Measurements from ENCODE around the gene HRH2.
A peak's percentile ranks its signal among the peaks of the same experiment; 100 is the strongest.
"Not testable (repeated sequence)": the region's sequence is repeated elsewhere in the genome, so short reads cannot be mapped to it uniquely, and the experiment has no call there.

Gene HRH2

DNA sequence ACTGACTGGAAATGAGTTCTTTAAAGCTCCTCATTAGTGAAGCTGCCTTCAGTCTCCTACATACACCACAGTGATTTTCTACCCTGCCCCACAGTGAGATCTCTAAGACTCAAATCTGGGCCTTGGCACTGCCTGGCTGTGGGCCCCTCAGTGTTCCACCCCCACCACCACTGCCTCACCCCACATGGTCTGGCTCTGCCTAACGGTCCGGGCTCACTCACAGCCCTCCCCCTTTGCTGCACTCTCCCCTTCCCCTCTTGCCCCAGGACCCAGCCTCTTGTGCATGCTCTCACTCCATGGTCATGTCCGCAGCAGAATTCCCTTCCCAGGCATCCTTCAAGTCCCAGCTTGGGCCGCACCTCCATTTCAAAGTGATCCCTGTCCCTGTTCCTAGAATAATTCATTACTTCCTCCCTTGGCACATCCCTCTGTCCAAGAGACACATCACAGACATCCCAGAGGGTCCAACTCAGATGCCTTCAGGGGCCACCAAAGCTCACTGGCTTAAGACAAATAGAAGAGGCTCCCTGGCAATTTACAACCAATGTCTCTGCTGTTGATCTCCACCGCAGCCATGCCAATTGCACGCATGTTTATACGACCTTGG lies 56.7 kb downstream of the HRH2 start:
- no peak for DNase-seq (ENCODE audit: low spot score)

DNA sequence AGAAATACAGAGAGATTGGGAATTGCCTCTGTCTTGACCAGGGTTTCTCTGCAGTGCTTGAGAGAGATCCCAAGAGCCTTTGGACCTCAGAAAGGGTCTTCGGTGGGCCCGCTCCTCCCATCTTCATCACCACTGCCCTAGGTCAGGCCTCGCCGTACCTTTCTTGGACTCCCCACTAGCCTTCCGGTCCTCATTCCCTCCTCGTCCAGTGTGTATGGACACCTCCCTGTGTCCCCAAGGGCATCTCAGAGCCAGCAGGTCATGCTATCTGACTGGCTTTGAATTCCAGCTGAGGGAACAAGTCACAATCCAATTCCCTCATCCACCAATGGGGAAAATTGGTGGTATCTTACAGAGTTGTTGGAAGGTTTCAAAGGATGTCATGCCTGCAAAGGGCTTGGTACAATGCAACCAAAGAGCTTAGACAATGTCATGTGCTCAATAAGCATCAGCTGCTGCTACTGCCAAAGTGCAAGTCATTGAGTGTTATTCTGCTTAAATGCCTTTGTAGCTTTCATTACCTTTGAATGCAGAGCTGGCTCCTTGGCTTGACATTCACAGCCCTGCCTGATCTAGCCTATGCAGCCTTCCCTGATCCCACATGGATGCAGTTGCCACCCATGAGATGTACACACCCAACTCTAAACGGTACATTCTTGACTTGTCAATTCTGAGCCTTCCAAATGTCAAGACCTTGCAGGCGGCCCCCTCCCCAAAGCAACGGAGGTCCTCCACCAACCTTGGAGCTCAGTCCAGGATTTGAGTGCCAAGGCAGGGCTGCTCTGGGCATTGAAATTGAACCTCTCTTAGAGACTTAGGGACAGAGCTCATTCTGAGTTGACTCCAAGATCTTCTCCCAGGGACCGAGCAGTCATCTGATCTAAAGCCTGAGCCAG lies 58.0 kb downstream of the HRH2 start:
- DNase-seq (ENCODE audit: low spot score) = no peak

DNA sequence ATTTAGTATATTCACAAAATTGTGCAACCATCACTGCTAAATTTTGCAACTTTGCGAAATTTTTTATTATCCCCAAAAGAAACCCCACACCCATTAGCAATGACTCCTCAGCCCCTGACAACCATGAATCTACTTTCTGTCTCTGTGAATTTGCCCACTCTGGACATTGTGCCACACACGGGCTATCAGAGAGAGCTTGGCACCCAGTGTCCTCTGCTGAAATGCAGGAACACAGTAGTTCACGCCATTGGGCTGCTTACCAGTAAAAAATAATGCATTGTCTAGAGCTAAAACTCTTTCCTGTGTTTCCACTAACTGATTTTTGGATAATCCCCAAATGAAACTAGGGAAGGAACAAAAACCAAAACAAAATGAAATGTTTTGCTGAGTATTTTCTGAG lies 60.0 kb downstream of the HRH2 start:
- DNase-seq (ENCODE audit: low spot score) = no peak

DNA sequence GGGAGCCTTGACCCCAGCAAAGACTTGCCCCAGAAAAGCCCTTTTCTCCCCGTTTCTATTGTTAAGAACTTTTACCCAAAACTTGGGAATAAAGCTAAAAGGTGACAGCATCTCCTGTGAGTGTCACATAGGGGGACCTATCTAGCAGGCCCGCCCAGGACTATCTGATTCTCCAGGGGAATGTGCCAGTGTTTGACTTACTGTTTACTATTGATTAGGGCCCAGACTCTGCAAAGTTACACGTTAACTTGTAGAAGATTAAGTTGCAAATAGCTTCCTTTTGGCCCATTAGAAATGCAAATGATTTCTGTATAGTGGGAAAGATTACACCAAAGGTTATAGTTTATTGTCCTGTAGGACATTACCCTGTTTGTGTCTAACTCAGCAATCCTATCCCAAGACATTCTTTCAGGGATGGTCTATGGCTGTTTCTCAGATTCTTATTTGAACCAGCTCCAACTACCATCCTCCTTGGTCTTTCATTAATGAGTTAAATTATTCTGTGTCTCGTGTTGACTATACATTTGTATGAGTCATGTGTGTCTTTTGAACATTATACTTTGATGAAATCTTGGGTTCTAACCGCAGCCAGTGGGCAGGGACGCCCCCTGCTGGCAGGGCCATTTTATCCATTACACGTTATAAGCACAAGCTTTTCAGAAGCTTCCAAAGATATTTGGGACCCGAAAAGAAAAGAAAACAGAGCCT lies 60.7 kb downstream of the HRH2 start:
- peak; percentile 30 for DNase-seq (ENCODE audit: low spot score)

DNA sequence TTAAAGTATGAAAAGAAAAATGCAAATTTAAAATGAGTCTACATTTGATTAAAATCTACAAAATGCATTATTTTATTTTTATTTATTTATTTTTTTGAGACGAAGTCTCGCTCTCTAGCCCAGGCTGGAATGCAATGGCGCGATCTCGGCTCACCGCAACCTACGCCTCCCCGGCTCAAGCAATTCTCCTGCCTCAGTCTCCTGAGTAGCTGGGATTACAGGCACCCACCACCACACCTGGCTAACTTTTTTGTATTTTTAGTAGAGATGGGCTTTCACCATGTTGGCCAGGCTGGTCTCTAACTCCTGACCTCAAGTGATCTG lies 61.2 kb downstream of the HRH2 start:
- DNase-seq (ENCODE audit: low spot score) = not testable (repeated sequence)

DNA sequence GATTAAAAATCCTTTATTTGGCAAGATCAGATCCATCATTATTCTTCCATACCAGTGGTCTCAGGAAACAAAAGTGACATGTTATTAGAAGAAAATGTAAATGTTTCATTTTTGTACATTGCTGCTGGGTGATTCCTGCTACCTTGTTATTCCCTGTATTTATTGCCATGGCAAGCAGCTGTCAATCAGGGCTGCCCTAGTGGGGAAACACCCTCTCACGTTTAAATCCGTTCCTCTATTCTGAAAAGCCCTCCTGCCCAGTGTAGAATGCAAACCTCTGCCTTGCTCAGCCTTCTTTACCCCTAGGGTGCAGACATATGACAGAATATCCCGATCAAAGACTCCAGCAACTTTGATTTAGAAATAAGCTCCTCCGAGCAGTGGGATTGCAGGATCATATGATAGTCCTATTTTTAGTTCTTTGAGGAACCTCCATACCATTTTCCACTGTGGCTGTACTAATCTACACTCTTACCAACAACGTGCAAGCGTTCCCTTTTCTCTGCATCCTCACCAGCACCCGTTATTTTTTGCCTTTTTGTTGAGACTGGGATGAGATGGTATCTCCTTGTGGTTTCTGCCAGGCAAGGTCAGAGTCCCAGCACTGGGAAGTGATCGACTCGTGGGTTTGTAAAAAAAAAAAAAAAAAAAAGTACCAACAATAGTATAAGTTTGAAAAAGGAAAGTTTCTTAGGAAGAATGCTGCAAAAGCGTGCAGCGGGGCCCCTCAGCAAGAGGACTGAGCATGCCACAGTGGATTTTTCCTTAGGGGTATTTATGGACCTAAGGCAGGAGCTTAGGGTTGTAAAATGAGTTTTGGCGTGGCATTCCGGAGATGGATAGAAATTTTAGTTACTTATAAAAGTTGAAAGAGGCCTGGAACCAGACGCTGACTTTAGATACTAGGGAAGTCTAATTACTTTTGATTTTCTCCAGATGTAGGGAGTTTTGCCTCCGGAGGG lies 66.7 kb downstream of the HRH2 start:
- no peak for DNase-seq (ENCODE audit: low spot score)

DNA sequence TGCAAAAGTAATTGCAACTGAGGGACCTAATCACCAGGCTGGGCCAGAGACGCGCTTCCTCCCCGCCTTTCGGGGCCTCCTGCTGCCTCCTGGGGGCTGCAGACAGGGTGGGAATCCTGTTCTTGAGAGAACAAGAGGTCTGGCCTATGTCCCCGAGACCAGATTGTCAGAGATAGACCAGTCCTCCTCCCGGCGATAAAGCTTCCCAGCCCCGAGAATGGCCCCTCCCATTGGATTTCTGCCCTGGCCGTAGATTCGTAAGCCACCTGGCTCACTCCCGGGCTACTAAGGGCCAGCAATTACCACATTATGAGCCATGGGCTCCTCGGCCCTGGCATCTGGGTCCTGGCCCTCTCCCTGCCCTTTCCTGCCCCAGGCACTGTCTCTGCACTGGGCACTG lies 70.4 kb downstream of the HRH2 start:
- no peak for DNase-seq (ENCODE audit: low spot score)

DNA sequence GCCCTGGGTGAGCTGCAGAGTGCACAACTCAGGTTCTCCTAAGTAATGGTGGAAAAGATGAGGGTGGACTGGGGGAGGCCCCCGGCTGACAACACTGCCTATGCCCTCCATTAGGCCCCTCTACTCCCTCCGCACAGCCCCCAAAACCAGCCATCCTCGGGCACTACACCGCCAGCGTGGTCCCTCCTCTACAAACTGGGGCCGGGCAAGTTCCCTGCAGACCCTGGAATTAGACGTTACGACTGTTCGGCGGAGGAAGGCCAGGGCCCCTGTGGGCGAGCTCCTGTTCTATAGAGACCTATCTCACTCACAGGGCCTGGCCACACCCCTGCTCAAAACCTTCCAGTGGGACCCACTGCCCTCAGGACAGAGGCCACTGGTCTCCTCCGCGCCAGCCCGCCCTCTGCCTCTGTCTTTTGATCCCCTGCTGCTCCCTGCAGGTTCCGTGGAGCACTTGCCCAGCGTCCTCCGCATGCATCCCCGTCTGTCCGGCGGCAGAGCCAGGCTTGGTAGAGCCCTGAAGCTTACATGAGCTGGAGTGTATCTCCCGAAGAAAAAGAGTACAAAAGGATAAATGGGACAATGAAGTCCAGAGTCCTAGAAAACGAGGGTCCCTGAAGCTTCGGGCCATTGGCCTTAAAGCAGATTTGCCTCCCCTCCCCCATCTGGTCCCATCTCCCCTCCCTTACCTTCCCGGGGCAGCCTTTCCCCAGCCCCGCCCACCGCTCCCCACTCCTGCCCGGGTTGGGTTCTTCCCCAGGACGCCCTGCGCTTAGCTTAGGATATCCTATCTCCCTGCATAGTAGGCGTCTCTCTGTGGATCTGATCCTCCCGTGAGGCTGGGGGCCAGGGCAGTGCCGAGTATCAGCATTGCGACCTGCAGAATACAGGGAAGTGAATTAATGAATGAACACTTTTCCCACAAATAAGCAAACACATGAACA lies 71.3 kb downstream of the HRH2 start:
- no peak for DNase-seq (ENCODE audit: low spot score)

DNA sequence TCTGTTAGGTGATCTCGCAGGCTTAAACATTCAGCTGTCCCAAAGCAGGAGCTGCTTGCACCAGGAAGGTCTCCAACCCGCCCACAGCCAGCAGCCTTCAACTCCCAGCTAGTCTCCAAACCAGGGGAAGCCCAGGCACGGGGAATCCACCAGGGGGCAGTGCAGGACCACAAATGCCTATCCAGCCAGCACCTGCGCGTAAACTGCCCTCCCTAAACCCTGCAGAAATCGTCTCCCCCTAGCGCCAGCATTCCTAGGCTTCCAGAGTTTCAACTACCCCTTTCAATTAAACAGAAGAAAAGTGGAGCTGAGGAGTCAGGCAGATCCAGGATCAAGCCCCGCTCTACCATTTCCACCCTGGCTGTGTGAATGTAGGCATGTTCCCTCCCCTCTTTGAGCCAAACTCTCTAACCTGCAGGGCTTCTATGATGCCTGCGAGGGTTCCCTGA lies 72.0 kb downstream of the HRH2 start:
- peak; percentile 73 for DNase-seq (ENCODE audit: low spot score)

DNA sequence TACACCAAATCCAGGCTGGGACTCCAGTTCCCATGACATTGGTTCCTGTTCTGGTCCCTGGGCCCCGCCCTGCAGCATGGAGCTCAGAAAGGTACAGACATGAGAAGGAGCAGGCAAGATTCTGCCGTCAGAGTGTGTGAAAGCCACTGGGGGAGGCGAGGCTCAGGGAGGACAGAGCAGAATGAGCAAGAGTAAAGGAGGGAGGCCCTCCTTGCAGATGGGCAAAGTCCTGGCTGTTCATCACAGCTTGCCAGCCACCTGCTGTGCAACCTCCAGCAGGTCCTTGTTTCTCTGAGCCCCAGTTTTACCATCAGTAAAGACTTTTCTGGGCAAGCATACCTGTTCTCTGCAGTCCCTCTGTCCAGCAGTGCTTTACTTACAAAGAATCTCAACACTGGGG lies 73.3 kb downstream of the HRH2 start:
- DNase-seq (ENCODE audit: low spot score) = no peak

DNA sequence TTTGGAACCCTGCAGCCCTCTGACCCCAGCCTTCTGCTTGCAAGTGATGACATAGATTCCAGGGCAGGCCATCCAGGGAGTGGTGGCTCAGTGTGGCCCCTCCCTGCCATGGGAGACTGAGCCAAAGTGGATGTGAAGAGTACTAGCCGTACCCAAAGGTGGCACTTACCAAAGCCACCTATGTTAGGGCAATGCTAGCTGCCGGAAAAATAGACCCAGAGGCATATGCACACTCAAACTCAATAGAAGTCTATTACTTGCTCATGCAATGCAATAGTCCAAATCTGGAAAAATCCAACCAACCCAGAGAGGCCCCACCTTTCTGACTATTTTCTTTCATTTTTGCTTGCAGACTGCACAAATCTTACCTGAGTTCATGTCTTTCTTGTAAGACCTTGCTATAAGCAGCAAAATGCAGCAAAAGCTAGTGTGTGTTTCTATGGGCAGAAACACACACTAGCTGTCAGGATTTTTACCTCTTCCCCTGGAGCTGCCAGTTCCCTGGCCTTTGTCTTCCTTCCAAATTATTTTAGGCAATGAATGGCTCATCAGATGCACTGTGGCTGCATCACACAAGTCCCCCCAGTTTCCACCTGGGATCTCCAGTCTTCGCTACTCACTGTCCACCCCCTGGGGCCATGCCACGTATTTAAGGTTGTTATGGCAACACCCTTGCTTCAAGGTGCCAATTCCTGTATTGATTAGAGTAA lies 74.0 kb downstream of the HRH2 start:
- DNase-seq (ENCODE audit: low spot score) = no peak

DNA sequence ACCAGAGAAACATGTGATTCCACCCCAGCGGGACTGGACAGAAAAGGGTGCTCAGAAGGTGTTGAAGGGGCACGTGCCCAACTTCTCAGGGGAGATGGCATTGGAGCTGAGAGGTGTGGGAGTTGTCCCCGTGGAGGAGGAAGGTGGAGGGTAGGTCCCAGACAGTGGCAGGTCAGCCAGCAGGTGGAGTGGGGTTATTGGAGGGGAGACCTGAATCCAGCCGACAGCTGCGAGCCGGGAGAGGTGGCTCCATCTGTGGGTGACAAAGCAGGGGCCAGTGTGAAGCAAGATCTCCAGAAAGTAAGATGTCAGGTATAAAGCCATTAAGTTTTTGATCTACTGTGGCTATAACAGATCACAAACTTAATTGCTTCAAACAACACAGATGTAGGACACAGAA lies 75.1 kb downstream of the HRH2 start:
- no peak for DNase-seq (ENCODE audit: low spot score)

DNA sequence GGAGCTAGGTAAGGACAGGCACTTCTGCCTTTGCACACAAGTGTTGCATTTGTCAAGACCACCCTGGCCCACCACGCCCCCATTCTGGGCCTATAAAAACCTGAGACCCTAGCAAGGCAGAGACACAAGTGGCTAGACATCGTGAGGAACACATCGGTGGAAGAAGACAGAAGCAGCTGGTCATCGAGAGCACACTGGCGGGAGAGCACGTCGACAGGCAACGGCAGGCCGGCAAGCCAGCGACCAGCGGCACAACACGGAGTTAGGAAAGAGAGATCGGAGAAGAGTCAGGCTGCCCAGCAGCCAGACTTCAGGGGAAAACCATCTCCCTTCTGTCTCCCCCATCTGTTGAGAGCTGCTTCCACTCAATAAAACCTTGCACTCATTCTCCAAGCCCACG lies 76.1 kb downstream of the HRH2 start:
- no peak for DNase-seq (ENCODE audit: low spot score)

DNA sequence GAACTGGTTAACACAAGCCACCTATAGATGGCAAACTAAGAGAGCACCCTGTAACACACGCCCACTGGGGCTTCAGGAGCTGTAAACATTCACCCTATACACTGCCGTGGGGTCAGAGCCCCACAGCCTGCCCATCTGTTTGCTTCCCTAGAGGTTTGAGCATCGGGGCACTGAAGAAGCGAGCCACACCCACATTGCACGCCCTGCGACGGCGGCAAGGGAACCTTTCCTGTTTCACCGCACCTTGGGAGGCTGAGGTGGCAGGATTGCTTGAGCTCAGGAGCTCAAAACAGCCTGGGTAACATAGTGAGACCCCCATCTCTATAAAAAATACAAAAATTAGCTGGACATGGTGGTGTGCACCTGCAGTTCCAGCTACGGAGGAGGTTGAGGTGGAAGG lies 76.6 kb downstream of the HRH2 start:
- no peak for DNase-seq (ENCODE audit: low spot score)

DNA sequence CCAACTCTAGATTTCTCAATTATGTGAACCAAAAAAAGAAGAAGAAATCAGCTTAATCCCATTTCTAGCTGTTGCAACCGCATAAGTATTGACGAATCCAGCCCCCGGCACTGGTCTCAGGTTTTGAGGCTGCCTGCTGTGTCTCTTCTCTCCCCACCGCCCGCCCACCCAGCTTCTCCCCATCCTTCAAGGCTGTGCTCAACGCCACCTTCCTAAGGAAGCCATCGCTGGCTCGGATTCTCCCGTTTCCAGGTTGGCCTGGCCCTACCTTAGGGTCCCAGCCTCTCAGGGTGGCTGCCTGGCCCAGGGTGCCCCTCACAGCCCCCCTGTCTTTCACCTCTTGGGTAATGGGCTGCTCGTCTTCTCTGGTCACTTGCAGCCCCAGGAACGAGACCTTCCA lies 77.8 kb downstream of the HRH2 start:
- no peak for DNase-seq (ENCODE audit: low spot score)

DNA sequence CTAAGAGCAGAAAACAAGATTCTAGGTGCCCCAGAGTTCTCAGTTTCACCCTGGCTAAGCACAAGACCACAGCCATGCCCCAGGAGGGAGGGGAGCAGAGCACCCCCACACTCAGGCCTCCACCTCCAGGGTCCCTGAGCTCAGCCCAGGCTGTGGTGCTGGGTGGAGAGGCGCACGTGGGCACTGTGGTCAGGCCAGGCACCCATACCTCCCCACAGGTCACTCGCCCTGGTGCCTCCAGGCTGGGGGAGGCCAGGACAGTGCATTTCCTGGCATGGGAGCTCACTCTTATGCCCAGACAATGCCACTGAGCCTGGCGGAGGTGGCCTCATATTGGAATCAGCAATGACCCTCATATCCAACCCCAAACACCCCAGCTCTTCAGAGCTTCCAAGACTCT lies 78.8 kb downstream of the HRH2 start:
- DNase-seq (ENCODE audit: low spot score) = no peak

DNA sequence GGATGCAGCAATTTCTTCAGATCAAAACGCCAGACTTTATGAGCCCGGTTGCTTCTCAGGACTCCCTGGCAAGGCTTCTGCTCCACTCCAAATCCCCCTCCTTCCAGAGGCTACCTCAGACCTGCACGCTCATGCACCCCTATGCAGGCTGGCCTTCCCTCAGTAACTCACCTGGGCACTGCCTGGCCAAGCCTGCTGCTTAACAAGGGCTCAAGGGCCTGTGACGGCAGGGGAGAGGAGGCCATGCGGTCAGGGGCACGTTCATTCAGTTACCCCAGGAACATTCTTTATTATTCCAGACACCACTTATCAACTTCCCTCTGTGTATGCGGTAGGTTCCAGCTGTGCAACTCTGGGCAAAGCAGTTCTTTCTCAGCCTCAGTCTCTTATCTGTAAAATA lies 79.6 kb downstream of the HRH2 start:
- no peak for DNase-seq (ENCODE audit: low spot score)

DNA sequence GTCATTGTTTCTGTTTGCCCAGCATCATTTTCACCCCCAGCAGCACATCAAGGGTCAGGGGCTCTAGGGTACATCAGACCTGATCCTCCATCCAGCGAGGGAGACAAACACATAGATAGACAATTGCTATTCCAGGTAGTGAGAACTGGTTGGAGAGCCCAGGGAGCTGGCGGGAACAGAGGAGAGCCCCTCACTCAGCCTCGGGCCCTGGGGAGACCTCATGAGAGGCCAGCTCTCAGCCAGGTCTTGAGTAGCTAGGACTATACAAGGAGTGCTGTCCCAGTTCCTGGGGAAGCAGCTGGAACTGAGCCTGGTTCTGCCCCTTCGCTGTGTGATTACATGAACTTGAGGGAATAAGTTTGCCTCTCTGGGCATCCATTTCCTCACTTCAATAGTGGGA lies 80.3 kb downstream of the HRH2 start:
- no peak for DNase-seq (ENCODE audit: low spot score)

DNA sequence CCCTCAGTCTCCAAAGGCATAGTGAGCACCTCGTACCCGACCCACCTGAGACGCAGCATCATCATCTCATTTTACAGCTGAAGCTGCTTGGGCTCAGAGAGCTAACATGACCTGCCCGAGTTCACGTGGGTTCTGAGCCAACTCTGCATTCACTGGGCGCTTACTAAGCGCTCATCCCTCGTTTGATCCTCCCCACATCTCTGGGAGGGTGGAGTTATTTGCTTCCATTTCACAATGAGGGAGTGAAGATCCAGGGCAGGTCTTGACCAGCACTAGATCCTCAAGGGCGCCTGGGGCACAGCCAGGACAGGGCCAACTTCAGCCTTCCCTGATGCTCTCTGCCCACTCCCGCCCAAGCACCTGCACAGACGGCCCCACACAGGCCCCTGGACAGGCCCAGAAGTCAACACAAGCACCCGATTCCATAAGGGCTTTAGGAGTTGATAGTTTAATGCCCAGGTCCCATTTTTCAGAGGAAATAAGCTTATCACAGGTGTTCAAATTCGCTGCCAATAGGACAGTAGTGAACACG lies 80.8 kb downstream of the HRH2 start:
- no peak for DNase-seq (ENCODE audit: low spot score)

DNA sequence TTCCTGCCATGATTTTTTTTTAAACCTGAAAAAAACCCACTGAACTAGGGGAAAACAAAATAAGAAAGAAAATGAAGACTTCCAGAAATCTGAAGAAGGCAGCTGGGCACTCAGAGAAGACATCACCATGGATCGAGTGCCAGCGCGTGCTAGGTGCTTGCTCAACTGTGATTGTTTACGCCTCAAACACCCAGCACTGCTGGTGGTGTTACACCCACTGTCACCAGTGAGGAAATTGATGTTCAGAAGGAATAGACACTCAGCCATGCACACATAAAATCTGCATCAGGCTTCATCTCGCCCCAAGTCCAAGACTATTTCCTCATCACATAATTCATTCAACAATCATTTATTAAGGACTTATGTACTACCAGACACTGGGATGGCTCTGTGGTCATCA lies 82.1 kb downstream of the HRH2 start:
- DNase-seq (ENCODE audit: low spot score) = no peak
